T-helper 2 cell treated with Interferon-gamma antibody and Interleukin-4, amounts not matched to agents 100 ng/mL and 5 ng/mL, for 36 hours (primary cell): Measurements from ENCODE around the gene SLC25A47. TPM values are rescaled to one million over a fixed set of nuclear protein-coding genes. Genes with fewer than 3 reads are reported as not detected.
"Not testable (repeated sequence)": the region's sequence is repeated elsewhere in the genome, so short reads cannot be mapped to it uniquely, and the experiment has no call there.

ENCODE experiments used
- intact Hi-C: fragments of 100-400 bp; cut with micrococcal nuclease; formaldehyde crosslinking; loops from one replicate; pipeline ENCODE4 v1.15.1; 2023
- total RNA-seq: library from RNA; stranded (reverse); gene quantifications from 2 replicates; pipeline ENCODE4 v1.2.3, GENCODE V29; 2022

The SLC25A47 gene
- total RNA-seq, 1 donor from 2014 or later: not detected

GRCh38 chr14:100289916-100290606 is 33.1 kb upstream of the SLC25A47 start:
- intact Hi-C loops: no loop called here

GRCh38 chr14:100290607-100291304 is 32.4 kb upstream of the SLC25A47 start:
- intact Hi-C loops: no loop called here

GRCh38 chr14:100291305-100292075 is 31.6 kb upstream of the SLC25A47 start:
- intact Hi-C loops: no loop called here

GRCh38 chr14:100292301-100292775 is 30.8 kb upstream of the SLC25A47 start:
- intact Hi-C loops: no loop called here

- intact Hi-C loops: no loop called here
These were observed 30.2 kb upstream of the SLC25A47 start for GRCh38 chr14:100292776-100293461.

GRCh38 chr14:100293497-100294212 is 29.5 kb upstream of the SLC25A47 start:
- intact Hi-C loops: no loop called here

GRCh38 chr14:100294213-100294962 is 28.8 kb upstream of the SLC25A47 start:
- intact Hi-C loops: no loop called here

GRCh38 chr14:100294963-100295330 is 28.2 kb upstream of the SLC25A47 start:
- intact Hi-C loops: no loop called here

GRCh38 chr14:100295376-100296105 is 27.6 kb upstream of the SLC25A47 start:
- intact Hi-C loops: no loop called here

GRCh38 chr14:100296106-100296651 is 27.0 kb upstream of the SLC25A47 start:
- intact Hi-C loops: no loop called here

GRCh38 chr14:100296729-100297128 is 26.4 kb upstream of the SLC25A47 start:
- intact Hi-C loops: not testable (repeated sequence)

GRCh38 chr14:100297320-100298300 is 25.5 kb upstream of the SLC25A47 start:
- intact Hi-C loops: no loop called here

GRCh38 chr14:100298551-100299237 is 24.4 kb upstream of the SLC25A47 start:
- intact Hi-C loops: no loop called here

- intact Hi-C loops: no loop called here
These were observed 23.9 kb upstream of the SLC25A47 start for GRCh38 chr14:100299238-100299560.

- intact Hi-C loops: loop anchor here (1.0 kb wide), 1 partner anchor 75 kb away; no protein-coding TSS in a partner anchor
These were observed 20.5 kb upstream of the SLC25A47 start for GRCh38 chr14:100302616-100303015.

GRCh38 chr14:100303179-100303578 is 20.0 kb upstream of the SLC25A47 start:
- intact Hi-C loops: loop anchor here (1.0 kb wide), 1 partner anchor 74 kb away; no protein-coding TSS in a partner anchor

GRCh38 chr14:100303925-100304324 is 19.2 kb upstream of the SLC25A47 start:
- intact Hi-C loops: loop anchor here (1.0 kb wide), 1 partner anchor 73 kb away; no protein-coding TSS in a partner anchor
